GM19239 (cell line): ENCODE results near the gene TRANK1.
"Not testable (repeated sequence)": the region's sequence is repeated elsewhere in the genome, so short reads cannot be mapped to it uniquely, and the experiment has no call there.

Source experiments
- DNase-seq: peaks from one replicate; pipeline ENCODE4 v3.0.0; 2011; ENCODE audit warnings: low spot score; ENCODE audit not compliant: insufficient read length
- FAIRE-seq: peaks from 2 replicates; lab custom pipeline; 2011; peaks lifted over from hg19 to GRCh38; lab: Jason Lieb, UNC

The TRANK1 gene

DNA sequence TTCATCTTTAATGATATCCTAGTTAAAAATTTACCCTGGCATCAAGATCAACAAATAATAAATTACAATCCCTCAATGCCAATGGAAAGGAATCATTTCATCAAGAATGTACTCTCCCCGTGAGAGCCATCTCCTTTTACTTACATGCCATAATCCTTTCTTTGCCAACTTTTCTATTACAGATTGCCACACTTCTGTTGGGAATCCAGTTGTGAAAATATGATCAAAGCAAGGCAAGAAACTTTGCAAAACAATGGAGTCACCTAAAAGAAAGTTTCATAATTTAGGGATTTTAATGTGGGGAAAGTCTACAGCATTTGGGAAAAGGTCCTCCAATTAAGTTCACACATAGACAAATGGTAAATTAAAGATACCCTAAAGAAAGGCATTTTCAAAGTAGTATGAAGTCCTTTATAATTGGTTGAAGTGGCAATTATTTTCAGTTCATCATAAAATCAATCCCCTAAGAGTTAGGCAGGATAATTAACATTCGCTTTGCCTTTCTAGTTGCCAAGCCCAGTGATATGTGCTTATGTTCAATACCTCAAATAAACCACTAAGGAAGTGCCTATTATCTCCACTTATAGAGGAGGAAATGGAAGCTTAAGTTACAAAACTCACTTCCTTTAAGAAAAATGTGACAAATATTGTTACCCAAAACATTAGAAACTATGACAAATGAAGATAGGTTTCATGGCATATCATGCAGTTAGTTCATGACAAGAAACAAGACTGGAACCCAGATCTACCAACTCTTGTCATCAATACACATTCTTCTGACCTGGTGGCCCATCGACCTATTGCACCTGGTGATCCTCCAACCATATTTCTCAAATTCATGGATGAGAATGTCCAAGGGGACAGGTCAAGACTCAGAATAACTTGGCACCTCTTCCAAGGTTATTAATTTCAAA lies 49.1 kb downstream of the TRANK1 start:
- FAIRE-seq = peak; percentile 48
- DNase-seq = no peak

GRCh38 chr3:36894914-36895313 lies 49.9 kb downstream of the TRANK1 start:
- DNase-seq (no peak), FAIRE-seq (no peak)

- DNase-seq (no peak), FAIRE-seq (peak; percentile 40)
Measured at GRCh38 chr3:36893826-36894225, 51.0 kb downstream of the TRANK1 start.

DNA sequence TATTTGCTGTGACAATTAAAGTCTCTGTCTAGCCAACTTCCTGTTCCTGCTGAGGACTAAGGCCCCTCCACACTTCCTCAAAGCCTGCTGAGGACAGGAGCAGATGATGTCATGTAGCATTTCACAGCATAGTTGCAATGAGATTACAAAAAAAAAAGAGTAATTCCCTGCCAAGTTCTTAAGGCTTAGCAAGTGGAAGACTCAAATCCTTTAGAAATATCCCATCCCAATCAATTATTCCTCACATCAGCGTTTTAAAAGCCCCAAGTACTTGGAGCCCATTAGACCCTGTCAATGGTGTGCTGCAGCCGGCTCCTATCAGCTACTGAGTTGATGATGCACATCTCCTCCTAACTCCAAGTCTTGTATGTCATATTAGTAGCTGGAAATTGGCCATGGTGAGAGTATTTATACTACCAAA lies 51.7 kb downstream of the TRANK1 start:
- DNase-seq (no peak), FAIRE-seq (peak; percentile 92)

GRCh38 chr3:36892457-36893136 lies 52.3 kb downstream of the TRANK1 start:
- no peak for FAIRE-seq

DNA sequence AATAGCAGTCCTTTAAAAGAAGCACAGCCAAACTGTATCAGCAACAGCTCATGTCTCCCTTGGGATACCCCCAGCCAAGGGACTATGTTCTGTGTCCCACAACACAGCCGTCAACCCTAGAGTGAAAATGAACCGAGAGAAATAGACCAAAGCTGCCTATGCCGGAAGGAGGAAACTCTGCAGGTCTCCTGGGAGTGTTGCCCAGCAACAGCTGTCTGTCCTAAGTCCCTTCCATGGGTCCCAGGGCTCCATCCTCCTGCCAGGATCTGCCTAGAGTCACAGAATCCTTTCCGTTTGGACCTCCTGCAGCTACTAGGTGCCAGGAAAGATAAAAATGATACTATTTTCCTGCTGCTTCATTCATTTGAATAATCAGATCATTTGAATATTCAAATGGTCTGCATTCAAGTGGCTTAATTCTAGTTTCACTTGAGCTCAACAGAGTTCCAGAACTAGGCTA lies 53.1 kb downstream of the TRANK1 start:
- DNase-seq (no peak), FAIRE-seq (peak; percentile 92)

More at GRCh38 chr3:36892457-36893136, 52.3 kb downstream of the TRANK1 start:
- no peak for DNase-seq

GRCh38 chr3:36891097-36891496 lies 53.8 kb downstream of the TRANK1 start:
- DNase-seq, FAIRE-seq: not testable (repeated sequence)

DNA sequence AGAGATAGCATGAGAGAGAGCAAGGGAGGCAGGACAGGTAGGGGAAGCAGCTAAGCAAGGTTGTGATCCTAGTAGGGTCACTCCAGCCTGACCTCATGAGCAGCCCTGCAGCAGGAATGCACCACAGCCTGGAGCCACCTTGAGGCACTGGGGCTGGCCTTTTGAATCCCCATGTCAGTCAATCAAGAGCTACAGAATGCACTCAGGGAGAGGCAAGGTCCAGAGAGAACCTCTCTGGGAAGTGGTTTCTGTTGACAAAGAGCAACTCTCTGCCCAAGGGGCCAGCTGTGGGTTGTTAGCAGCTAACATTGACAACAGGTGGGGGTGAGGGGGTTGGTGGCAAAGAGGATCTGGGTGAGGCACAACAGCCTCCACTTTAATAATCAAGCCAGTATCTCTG lies 54.6 kb downstream of the TRANK1 start:
- no peak for DNase-seq
- peak; percentile 55 for FAIRE-seq

- FAIRE-seq (no peak), DNase-seq (no peak)
Measured at GRCh38 chr3:36881735-36882134, 63.1 kb downstream of the TRANK1 start.

- not testable (repeated sequence) for DNase-seq, FAIRE-seq
Measured at GRCh38 chr3:36879842-36880241, 65.0 kb downstream of the TRANK1 start.

DNA sequence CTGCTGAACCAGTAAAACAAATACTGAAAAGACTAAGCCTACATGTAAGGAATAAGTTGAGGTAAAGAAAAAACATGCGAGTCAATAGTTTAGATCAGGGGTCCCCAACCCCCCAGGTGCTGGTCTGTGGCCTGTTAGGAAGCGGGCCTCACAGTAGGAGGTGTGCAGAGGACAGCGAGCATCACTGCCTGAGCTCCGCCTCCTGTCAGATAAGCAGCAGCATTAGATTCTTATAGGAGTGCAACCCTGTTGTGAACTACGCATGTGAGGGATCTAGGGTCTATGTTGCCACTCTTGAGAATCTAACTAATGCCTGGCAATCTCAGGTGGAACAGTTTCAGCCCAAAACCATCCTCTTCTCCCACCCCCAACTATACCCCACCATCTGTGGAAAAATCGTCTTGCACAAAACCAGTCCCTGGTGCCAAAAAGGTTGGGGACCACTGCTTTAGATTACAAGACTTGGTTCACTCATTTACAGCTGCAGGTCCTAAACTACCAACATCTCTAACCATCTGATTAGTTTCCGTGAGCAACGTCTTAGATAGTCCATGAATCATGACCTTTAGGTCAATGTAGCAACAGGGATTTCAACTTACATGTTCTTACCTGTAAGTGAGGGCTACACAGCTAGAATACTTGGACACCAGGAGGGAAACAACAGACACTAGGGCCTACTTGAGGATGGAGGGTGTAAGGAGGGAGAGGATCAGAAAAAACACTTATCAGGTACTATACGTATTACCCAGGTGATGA lies 66.7 kb downstream of the TRANK1 start:
- FAIRE-seq = no peak

GRCh38 chr3:36876181-36876936 lies 68.5 kb downstream of the TRANK1 start:
- FAIRE-seq = peak; percentile 98

More for the DNA sequence above, 66.7 kb downstream of the TRANK1 start:
- no peak for DNase-seq

DNA sequence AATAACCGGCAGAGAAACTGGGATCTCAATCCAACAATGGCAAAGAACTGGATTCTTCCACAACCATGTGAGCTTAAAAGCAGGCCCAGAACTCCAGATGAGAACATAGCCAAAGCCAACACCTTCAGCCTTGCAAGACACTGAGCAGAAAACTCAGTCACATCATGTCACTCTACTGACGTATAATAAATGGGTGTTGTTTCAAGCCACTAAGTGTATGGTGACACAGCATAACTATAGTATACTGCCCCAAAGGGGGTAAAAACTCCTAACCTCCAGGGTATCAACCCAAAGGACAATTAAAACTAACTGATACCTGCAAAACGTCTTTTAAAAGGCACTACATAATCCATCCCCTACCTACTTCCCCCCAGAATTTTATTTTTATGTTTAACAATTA lies 69.5 kb downstream of the TRANK1 start:
- DNase-seq (no peak), FAIRE-seq (no peak)

More at GRCh38 chr3:36876181-36876936, 68.5 kb downstream of the TRANK1 start:
- DNase-seq = peak; percentile 58

DNA sequence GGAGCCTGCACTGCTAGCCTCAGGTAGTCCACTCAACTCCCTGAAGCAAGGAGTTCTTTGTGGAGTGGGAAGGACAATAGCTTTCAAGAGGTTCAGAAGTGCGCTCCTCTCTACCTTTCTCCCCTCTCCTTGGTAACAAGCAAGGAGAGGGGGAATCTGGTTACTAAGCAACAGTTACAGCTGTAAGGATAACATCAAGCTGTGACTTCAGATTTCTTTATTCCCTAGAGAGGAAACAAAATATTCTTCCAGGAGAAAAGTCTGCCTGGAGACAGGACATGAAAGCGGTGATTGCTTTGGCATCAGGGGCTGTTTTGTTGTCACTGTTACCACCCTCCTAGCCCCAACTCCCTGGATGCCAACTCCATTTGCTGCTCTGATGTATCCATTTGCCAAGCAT lies 70.4 kb downstream of the TRANK1 start:
- FAIRE-seq (no peak), DNase-seq (no peak)

DNA sequence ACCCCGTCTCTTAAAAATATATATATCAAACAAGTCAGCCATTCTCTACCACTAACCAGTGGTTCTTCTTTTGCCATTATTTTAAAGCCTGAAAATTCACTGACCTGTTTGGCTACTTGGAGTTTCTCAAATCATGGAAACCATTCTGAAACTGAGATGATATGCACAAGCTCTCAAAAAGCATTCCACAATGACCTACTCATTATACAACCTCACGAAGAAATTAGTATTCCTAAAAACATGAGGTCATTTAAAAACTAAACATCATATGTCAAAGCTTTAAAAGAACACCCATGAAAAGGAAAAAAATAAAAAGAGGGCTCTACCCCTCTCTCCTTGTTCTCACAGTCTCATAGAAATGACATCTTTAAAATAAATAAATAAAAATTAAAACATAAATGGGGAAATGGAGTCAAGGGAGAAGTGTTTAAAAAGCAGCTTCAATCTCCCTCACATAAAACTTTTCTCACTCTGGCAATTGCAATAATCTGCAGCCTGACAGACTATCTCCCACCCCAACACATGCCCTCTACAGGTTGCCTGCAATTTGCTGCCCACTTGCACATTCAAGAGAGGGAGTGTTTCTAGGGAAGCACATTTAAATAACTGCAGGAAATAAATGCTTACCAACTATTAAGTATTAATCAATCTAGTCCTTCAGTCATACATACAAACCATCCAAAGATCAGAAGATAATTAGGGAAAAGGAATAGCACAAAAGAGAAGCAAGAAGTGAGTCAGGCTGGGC lies 73.3 kb downstream of the TRANK1 start:
- no peak for DNase-seq
- FAIRE-seq = no peak

GRCh38 chr3:36868614-36869436 lies 76.0 kb downstream of the TRANK1 start:
- peak; percentile 94 for FAIRE-seq

DNA sequence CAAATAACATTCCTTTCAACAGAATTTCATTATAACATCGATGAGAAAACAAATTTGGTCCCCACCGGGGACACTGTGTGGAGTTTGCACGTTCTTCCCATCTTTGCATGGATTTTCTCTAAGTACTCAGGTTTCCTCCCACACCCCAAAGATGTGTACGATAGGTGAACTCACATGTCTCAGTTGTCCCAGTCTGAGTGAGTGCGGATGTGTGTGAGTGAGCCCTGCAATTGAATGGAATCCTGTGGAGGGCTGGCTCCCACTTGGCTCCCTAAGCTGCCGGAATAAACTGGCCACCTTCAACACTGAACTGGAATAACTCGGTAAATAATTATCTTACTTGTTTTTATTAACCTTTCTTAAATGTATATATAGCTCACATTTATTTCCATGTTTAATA lies 77.0 kb downstream of the TRANK1 start:
- FAIRE-seq (no peak), DNase-seq (no peak)

More at GRCh38 chr3:36868614-36869436, 76.0 kb downstream of the TRANK1 start:
- DNase-seq = peak; percentile 30

GRCh38 chr3:36866368-36866767 lies 78.5 kb downstream of the TRANK1 start:
- no peak for FAIRE-seq
- DNase-seq = no peak
